ENCODE measurements around the gene EZR. TPM values are rescaled to one million over a fixed set of nuclear protein-coding genes. Genes with fewer than 3 reads are reported as not detected.

EZR gene
- total RNA-seq (2021; ENCODE audit: unreplicated experiment) (263 TPM), Bru-seq, nascent RNA (percentile 98 among the genes with signal in this experiment), BruChase-seq, experiment 1, labeled RNA remaining after a 2-hour chase (percentile 96 among the genes with signal in this experiment), BruChase-seq, experiment 2, labeled RNA remaining after a 6-hour chase (percentile 98 among the genes with signal in this experiment)
- polyA plus RNA-seq (2012; ENCODE audit: insufficient read length) = 215 TPM
- long read RNA-seq, transcript EZR-201 (13 exons, 3,068 nt) = minor isoform, 120 of 903 reads
- long read RNA-seq, transcript EZR-202 (14 exons, 3,096 nt) = major isoform, 622 of 903 reads
- long read RNA-seq, partial matches to known transcripts = 79 of 903 reads
- long read RNA-seq, other reads (novel, unspliced or antisense) = 82 of 903 reads

DNA sequence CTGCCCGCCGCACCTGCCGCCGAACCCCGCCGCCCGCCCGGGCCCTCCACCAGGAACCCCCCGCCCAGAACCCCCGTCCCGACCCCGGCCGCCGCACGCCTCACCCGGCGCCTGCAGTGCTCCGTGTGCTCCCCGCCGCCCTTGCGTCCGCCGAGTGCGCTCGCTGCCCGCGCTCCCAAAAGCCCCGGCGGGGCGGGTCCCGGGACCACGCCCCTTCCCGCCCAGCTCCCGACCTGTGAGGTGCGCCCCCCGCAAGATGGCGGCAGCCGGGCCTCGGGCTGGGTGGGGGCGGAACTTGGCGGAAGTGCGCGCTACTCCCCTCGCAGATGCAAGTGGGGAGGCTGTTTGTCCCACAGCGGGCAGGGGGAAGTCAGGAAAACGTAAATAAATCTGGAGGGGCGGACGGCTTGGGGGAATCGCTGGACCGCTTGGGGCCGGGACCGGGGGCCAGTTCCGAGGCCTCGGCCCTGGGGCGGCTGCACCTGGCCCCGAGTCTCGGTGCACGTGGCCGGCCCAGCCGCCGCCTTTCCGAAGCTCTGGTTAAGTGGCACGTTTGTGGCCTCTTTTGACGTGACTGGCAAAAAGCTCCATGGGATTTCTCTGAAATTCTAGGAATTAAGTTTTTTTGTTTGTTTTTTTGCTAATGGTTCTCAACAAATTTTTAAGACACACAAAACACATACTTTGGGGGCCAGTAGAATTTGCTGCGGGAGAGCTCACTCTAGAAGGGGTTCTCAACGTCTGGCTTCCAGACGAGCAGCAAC, at the start of gene EZR:
Gene EZR (minus strand): TSS at position 156 of the 764 bp plus-strand sequence. CDS start 1,275 bp downstream, outside the sequence.
- DNase-seq (ENCODE audit: low read depth, low spot score) (no peak), ATAC-seq (peak; percentile 86)
- Histone ChIP-seq H3K9me3 (ENCODE audit: control insufficient read depth, insufficient read depth, low read depth, low read length) (no peaks in the 10 kb centered on the region), H3K36me3 (ENCODE audit: control insufficient read depth, insufficient read depth, low read length) (peaks cover 25% of the 10 kb centered on the region), H3K4me3 (ENCODE audit: low read depth in 2 of 2, low read length in 2 of 2) (peak within 1 kb of the TSS; percentile 86 to 89), H3K27me3 (ENCODE audit: control insufficient read depth, insufficient read depth, low read length) (no peaks in the 10 kb centered on the region), H3K4me1 (ENCODE audit: control insufficient read depth, insufficient read depth, low read length) (peaks cover 25% of the 10 kb centered on the region), H3K27ac (ENCODE audit: low read length) (peak within 1 kb of the TSS; percentile 85)
- in situ Hi-C loops (cut with HindIII; ENCODE audit: low pct_unique_long_range_greater_than_20kb, low sequenced_read_pairs) = no loop called here
- peak; percentile 95 for TF ChIP-seq POLR2AphosphoS5 (IDR thresholded peaks at IDR 0.05; ENCODE audit: low read depth, low read length)
- no peak for TF ChIP-seq TCF7L2 (IDR thresholded peaks at IDR 0.05; ENCODE audit: low read depth, low read length)
- BruUV-seq (replicated peaks) = TSS peak; percentile 87
- POLR2A ChIA-PET = interaction anchor here (0.5 to 1.1 kb wide), 6 partner anchors 13 to 179 kb away, joined by 3 to 13 read pairs (median 4); no protein-coding TSS in a partner anchor
- CTCF ChIA-PET = interaction anchor here (0.6 kb wide), 1 partner anchor 474 kb away, joined by 9 read pairs; no protein-coding TSS in a partner anchor
- intact Hi-C loops (cut with micrococcal nuclease; ENCODE audit: unreplicated experiment) = loop anchor here (5.0 kb wide), 2 partner anchors 33 to 48 kb away; no protein-coding TSS in a partner anchor

DNA sequence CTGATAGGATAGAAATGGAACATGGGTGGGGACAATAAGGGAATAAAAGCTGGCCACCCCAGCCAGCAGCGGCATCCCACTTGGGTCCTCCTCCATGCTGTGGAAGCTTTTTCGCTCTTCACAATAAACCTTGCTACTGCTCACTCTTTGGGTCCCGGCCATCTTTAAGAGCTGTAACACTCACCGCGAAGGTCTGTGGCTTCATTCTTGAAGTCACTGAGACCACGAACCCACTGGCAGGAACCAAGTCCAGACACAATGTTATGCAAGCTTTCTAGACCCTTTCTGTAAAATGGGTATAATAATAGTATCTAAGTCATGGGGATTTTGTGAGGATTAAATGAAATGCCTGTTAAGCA, 48.9 kb upstream of the EZR start:
- no peak overlapping the region for H3K27ac ChIP-seq (ENCODE audit: low read length)
- peaks cover 32% of the 10 kb centered on the region for H3K4me1 ChIP-seq (ENCODE audit: control insufficient read depth, insufficient read depth, low read length)

More for the DNA sequence above, 48.9 kb upstream of the EZR start:
- POLR2A ChIA-PET = no interaction called here
- intact Hi-C loops (cut with micrococcal nuclease; ENCODE audit: unreplicated experiment) = loop anchor here (5.0 kb wide), 1 partner anchor 51 kb away; the partner anchor contains the start of gene EZR
- TF ChIP-seq TCF7L2 (IDR thresholded peaks at IDR 0.05; ENCODE audit: low read depth, low read length) = no peak
- TF ChIP-seq SIN3A (IDR thresholded peaks at IDR 0.05; ENCODE audit: borderline replicate concordance, insufficient read depth, low read depth, low read length) = no peak
- TF ChIP-seq REST (IDR thresholded peaks at IDR 0.05; ENCODE audit: insufficient read depth in 1 of 2, low read depth in 2 of 2, low read length in 1 of 2) = no peak
- TF ChIP-seq CTCF (IDR thresholded peaks at IDR 0.05) = no peak
- TF ChIP-seq POLR2AphosphoS5 (IDR thresholded peaks at IDR 0.05; ENCODE audit: low read depth, low read length) = no peak
- H3K4me3 ChIP-seq (ENCODE audit: low read depth in 2 of 2, low read length in 2 of 2) = no peak overlapping the region
- DNase-seq (ENCODE audit: low read depth, low spot score) (no peak), ATAC-seq (no peak)
- CTCF ChIA-PET = no interaction called here
- no peaks in the 10 kb centered on the region for H3K27me3 ChIP-seq (ENCODE audit: control insufficient read depth, insufficient read depth, low read length)
- H3K36me3 ChIP-seq (ENCODE audit: control insufficient read depth, insufficient read depth, low read length) = no peaks in the 10 kb centered on the region
- no TSS peak for BruUV-seq (replicated peaks)
- no peaks in the 10 kb centered on the region for H3K9me3 ChIP-seq (ENCODE audit: control insufficient read depth, insufficient read depth, low read depth, low read length)
- in situ Hi-C loops (cut with HindIII; ENCODE audit: low pct_unique_long_range_greater_than_20kb, low sequenced_read_pairs) = no loop called here
